Activated T-helper 17 cell treated with anti-CD3 and anti-CD28 coated beads, Interleukin-2, amount 50 U/mL, for 72 hours (primary cell): ENCODE measurements around the gene GPS2. TPM values are rescaled to one million over a fixed set of nuclear protein-coding genes. Genes with fewer than 3 reads are reported as not detected.
A peak's percentile ranks its signal among the peaks of the same experiment; 100 is the strongest.

Experiments used
- ATAC-seq: fragments of 150-1000 bp; cut with Tn5 transposase; replicated peaks from 2 replicates; pipeline ENCODE4 v1.10.0; 2021; ENCODE audit warnings: mild to moderate bottlenecking, moderate library complexity
- H3K27ac Mint-ChIP-seq: one replicate; pipeline ENCODE4 v1.8.0; 2022; ENCODE audit warnings: mixed read lengths
- H3K27me3 Mint-ChIP-seq: one replicate; pipeline ENCODE4 v1.8.0; 2022; ENCODE audit warnings: mixed read lengths
- H3K36me3 Mint-ChIP-seq: one replicate; pipeline ENCODE4 v1.8.0; 2022; ENCODE audit warnings: low read depth, mild to moderate bottlenecking, mixed read lengths
- H3K4me1 Mint-ChIP-seq: one replicate; pipeline ENCODE4 v1.8.0; 2022; ENCODE audit warnings: mixed read lengths
- H3K4me3 Mint-ChIP-seq: one replicate; pipeline ENCODE4 v1.8.0; 2022; ENCODE audit warnings: mild to moderate bottlenecking, mixed read lengths
- H3K9me3 Mint-ChIP-seq: one replicate; pipeline ENCODE4 v1.8.0; 2022; ENCODE audit warnings: mixed read lengths
- total RNA-seq, 2 donors: library from RNA; stranded (reverse); gene quantifications; one replicate each; pipeline ENCODE4 v1.2.3, GENCODE V29; 2022

GPS2 gene
- total RNA-seq, 2 donors from 2014 or later: 38.3 to 65.6 TPM

DNA sequence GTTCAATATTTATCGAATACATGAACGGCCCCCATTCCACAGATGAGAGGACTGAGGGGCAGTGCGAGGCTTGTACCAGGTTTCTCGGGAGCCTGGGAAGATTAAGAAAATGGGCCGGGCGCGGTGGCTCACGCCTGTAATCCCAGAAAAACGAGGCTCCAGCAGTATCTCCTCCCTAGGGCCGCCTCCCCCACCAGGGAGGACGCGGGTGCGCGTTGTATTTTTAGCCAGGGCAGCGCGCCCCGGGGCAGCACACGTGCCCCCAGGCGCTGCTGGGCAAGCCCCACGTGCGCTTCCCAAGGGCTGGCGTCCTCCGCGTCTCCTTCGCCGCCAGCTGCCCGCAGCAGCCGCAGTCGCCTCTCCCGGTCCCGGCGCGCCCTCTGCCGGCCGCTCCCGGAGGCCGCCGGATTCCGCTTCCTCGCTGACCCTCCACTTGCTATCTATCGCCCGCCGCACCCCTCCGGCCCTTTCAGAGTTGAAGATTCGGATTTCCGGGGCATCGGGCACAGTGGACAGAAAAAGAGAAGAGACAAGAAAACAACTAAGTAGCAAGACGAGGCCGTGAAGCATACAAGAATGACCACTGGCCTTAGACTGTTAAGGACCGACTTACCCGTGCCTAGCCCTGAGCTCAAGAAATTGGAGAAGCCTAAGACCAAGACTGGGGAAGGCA, 18.8 kb downstream of the GPS2 start:
- H3K4me3 Mint-ChIP-seq: peak overlapping the region; percentile 80
- peaks cover 5% of the 10 kb centered on the region for H3K4me1 Mint-ChIP-seq
- H3K27ac Mint-ChIP-seq: no peak overlapping the region
- no peaks in the 10 kb centered on the region for H3K36me3 Mint-ChIP-seq
- H3K27me3 Mint-ChIP-seq: peaks cover 16% of the 10 kb centered on the region
- ATAC-seq: peak; percentile 76
- no peaks in the 10 kb centered on the region for H3K9me3 Mint-ChIP-seq

DNA sequence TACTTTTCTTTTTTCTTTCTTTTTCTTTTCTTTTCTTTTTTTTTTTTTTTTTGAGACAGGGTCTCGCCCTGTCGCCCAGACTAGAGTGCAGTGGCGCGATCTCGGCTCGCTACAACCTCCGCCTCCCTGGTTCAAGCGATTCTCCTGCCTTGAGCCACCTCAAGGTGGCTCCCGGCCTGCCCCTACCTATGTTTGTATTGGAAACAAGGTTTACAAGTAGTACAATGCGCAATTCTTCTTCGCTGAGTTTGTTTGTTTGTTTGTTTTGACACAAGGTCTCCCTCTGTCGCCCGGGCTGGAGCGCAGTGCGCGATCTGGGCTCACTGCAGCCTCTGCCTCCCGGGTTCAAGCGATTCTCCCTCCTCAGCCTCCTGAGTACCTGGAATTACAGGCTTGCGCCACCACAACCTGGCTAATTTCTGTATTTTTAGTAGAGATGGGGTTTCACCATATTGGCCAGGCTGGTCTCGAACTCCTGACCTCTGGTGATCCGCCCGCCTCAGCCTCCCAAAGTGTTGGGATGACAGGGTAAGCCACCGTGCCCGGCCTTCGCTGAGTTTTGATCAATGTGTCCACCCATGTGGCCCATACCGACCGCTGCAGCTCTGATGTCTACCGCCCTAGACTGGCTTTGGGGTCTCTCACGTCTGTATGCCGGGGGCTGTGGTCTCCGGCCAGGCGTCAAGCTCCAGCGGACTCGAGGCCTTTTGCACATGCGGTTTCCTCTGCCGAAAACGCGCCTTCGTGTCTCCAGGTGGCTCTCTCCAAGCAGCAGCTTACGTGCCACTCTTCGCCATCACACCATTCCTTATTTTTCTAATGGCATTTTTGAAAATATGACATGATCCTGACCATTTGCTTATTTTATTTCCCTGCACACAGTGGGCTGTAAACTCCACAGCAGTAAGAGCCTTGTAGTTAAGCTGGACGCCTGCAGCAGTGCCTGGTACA, 19.7 kb downstream of the GPS2 start:
- peaks cover 5% of the 10 kb centered on the region for H3K4me1 Mint-ChIP-seq
- ATAC-seq: no peak
- peaks cover 16% of the 10 kb centered on the region for H3K27me3 Mint-ChIP-seq
- H3K9me3 Mint-ChIP-seq: no peaks in the 10 kb centered on the region
- H3K36me3 Mint-ChIP-seq: no peaks in the 10 kb centered on the region
- no peak overlapping the region for H3K27ac Mint-ChIP-seq
- H3K4me3 Mint-ChIP-seq: peak overlapping the region; percentile 80

DNA sequence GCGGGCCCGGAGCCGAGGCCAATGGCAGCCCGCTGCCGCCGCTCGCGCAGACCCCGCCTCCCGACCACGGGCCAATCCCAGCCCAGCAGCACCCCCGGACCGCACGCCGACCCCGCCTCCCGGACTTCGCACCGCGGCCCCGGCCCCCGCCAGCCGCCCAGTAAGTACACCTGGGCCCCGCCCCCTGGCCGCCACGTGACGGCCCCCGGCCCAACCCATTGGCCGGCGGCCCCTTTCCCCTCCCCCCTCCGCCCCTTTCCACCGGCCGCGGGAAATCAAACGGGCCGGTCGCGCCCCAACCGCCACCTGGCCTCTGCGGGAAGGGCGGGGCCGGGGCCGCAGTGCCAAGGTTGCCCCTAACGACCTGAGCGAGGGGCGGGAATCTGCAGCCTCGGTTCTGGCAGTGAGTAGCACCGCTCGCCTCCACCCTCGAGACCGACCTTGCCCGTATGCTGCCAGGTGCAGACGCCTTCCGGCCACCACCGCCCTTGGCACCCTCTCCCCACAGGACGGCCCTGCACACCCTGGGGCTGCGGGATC, 20.5 kb downstream of the GPS2 start, which contains the start of gene YBX2:
YBX2 (minus strand) TSS at position 26 of the 540 bp plus-strand sequence. CDS start 139 bp downstream, outside the sequence.
- peak; percentile 77 for ATAC-seq
- Mint-ChIP-seq H3K36me3 (no peaks in the 10 kb centered on the region), H3K9me3 (no peaks in the 10 kb centered on the region), H3K27me3 (peaks cover 16% of the 10 kb centered on the region), H3K4me3 (peak within 1 kb of the TSS; percentile 80), H3K27ac (no peak within 1 kb of the TSS), H3K4me1 (peaks cover 5% of the 10 kb centered on the region)

DNA sequence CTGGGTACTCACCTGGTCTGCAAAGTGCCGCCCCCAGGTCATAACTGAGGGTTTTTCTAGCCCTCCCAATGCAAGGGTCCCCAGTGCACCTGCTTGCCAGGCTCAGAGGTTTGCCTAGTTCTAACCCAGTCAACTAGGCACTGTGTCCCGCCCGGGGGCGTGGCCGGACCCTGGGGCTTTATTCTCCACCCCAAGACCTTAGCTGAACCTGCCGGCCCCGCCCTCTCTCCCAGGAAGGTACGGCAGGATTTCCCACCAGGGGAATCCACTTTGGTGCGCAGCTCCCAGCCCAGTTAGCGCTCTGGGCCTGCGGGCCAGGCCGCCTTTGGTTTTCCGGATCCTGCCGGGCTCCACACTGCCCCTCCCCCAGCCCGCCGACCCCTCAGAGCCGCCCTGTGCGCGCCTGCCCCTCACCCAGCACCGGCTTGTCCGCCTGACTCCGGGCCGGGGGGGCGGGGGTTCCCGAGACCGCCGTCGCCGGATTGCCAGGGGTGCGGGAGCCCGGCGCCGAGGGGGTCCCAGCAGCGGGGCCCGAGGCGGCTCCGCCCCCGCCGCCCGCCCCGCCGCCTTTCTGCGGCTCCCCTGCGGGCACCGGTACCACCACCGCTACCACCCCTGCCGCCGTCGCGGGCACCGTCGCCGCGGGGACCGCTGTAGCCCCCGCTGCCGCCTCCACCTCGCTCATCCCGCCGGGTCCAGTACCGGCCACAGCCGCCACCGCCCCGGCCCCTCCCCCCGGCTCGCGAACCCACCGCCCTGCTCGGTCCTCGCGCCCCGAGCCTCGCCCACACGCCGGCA, 21.1 kb downstream of the GPS2 start:
- H3K27ac Mint-ChIP-seq: no peak overlapping the region
- ATAC-seq: no peak

DNA sequence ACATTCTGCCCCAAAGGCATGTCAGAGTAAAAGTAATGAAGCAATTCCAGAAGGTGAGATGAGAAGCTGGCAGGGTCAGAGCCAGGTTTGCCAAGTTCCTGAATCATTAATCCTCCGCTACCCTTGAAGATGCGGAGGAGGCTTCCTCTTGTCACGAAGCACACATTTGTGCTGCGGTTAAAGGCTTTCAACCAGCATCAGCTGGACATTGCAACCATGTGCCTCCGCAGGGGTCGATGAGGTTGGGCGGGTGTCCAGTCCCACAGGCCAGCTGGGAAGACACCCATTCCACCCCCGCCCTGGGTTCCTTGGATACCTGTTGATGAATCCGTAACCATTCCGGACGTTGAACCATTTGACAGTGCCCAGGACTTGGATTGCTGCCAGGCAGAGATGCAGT, 22.0 kb downstream of the GPS2 start:
- Mint-ChIP-seq H3K27ac (no peak overlapping the region), H3K27me3 (peaks cover 16% of the 10 kb centered on the region), H3K9me3 (no peaks in the 10 kb centered on the region), H3K4me3 (peak overlapping the region; percentile 41), H3K4me1 (peaks cover 5% of the 10 kb centered on the region), H3K36me3 (no peaks in the 10 kb centered on the region)
- ATAC-seq: no peak

More for the DNA sequence above, 21.1 kb downstream of the GPS2 start:
- Mint-ChIP-seq H3K9me3 (no peaks in the 10 kb centered on the region), H3K4me3 (peak overlapping the region; percentile 41), H3K4me1 (peaks cover 5% of the 10 kb centered on the region), H3K27me3 (peaks cover 16% of the 10 kb centered on the region), H3K36me3 (no peaks in the 10 kb centered on the region)

DNA sequence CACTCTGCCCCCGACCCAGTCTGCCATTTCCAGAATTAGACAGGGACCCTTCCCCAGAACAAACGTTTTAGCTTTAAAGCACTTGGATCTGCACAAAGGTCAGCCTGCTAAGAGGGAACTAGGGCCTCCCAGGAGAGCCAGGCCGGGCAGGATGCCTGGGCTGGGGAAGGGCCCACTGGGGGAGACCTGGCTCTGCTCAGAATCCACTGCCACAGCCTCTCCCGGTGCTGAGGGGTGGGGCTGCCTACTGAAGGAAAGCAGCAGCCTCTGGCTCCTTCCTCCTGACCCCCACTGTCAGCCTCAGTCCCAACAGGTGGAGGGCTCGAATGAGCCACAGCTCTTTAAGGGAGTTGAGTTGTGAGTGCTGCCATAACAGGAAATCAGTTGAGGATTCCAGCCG, 22.4 kb downstream of the GPS2 start:
- Mint-ChIP-seq H3K36me3 (no peaks in the 10 kb centered on the region), H3K4me3 (no peak overlapping the region), H3K27me3 (peaks cover 16% of the 10 kb centered on the region), H3K27ac (no peak overlapping the region), H3K9me3 (no peaks in the 10 kb centered on the region), H3K4me1 (peaks cover 5% of the 10 kb centered on the region)
- ATAC-seq: no peak

DNA sequence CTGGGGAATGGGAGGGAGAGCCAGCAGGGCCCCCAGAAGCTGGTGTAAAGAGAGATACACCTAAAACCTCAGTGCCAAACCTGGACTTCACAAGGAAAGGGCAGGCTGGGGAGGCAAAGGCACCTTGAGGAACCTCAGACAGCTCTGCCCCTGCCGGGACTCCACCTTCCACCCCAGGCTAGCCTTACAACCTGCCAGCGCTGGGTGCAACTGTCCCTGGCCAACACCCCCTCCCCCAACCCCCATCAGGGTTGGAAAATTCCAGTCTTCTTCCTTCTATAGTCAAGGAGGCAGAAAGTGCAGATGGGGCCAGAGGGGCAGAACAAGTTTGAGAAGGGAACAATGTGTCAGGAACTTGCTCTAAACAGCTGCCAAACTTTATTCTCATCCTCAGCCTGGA, 23.0 kb downstream of the GPS2 start:
- Mint-ChIP-seq H3K4me3 (no peak overlapping the region), H3K27ac (no peak overlapping the region), H3K27me3 (peaks cover 16% of the 10 kb centered on the region), H3K36me3 (no peaks in the 10 kb centered on the region), H3K9me3 (no peaks in the 10 kb centered on the region), H3K4me1 (peaks cover 5% of the 10 kb centered on the region)
- no peak for ATAC-seq

DNA sequence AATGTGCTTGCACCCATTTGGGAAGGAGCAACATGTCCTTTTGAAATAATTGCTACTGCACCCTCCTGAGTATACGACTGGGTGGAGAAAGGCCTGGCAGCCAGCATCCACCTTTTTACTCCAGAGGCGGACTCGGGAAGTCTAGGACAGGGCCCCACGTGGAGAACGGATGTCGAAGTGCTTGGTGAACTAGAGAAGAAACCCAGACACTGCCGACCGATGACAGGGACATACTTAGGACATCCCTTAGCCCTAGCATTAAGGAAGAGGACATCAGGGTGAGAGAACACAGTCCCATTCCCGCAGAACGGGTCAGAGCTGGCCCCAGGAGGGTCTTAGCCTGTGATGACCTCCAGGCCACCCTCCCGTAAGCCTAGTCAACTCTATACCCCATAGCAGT, 24.5 kb downstream of the GPS2 start:
- H3K4me3 Mint-ChIP-seq: no peak overlapping the region
- H3K27me3 Mint-ChIP-seq: peaks cover 17% of the 10 kb centered on the region

DNA sequence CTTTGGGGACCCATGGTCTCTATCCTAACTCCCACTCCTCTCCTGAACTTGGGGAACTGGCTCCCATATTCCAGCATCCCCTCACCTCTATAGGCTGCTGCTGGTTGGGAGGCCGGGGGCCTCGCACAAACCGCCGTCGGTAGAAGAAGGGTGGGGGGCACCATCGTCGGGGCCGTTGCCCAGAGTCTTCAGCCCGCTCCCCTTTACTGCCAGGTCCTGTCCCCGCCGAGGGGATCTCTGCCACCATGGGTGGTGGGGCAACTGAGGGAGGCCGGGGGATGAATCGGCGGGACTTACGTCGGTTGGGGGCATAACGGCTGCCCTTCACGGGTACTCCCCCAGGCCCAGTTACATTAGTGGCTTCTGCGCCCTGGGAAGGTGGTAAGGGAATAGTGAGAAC, 25.0 kb downstream of the GPS2 start:
- peaks cover 3% of the 10 kb centered on the region for H3K4me1 Mint-ChIP-seq

More for the DNA sequence above, 24.5 kb downstream of the GPS2 start:
- Mint-ChIP-seq H3K4me1 (peaks cover 5% of the 10 kb centered on the region), H3K9me3 (no peaks in the 10 kb centered on the region), H3K27ac (no peak overlapping the region), H3K36me3 (no peaks in the 10 kb centered on the region)
- no peak for ATAC-seq

DNA sequence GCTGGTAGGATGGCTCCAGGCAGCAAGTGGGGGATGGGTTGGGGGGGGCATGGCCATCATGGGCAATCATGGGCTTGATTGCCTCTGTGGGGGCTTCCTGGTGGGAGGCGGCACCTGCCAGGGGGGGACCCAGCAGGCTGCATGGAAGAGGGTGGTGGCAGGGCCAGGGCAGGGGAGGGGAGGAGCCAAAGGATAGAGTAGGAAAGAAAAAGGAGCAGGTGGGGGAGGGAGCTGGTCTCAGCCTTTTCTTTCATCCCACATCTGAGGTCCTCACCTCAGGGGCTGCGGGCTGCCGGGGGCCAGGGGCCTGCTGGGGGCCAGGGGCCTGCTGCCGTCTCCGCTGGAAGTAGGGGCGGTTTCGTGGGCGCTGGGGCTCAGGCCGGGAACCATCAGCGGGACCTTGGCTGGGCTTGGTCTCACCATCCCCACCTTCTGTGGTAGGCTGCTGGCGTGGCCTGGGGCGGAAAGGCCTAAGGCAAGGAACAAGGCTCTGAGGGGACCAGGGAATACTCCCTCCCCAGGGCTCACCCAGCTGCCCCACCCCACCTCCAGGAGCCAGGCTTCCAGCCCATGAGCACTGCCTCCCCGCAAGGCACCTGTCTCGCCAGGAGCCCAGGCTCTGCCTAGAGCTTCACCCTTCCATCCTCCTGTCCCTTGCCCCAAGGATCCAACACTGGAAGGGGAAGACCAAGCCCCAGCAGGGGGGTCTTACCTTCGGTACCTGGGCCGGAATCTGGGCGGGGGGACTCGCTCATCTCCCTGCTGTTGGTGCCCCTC, 25.7 kb downstream of the GPS2 start:
- H3K36me3 Mint-ChIP-seq: no peaks in the 10 kb centered on the region
- H3K27ac Mint-ChIP-seq: no peak overlapping the region
- H3K4me1 Mint-ChIP-seq: no peaks in the 10 kb centered on the region
- H3K27me3 Mint-ChIP-seq: peaks cover 12% of the 10 kb centered on the region
- H3K4me3 Mint-ChIP-seq: no peak overlapping the region
- H3K9me3 Mint-ChIP-seq: no peaks in the 10 kb centered on the region
- ATAC-seq: no peak

More for the DNA sequence above, 25.0 kb downstream of the GPS2 start:
- Mint-ChIP-seq H3K36me3 (no peaks in the 10 kb centered on the region), H3K4me3 (no peak overlapping the region), H3K9me3 (no peaks in the 10 kb centered on the region), H3K27me3 (peaks cover 15% of the 10 kb centered on the region), H3K27ac (no peak overlapping the region)
- ATAC-seq: no peak

DNA sequence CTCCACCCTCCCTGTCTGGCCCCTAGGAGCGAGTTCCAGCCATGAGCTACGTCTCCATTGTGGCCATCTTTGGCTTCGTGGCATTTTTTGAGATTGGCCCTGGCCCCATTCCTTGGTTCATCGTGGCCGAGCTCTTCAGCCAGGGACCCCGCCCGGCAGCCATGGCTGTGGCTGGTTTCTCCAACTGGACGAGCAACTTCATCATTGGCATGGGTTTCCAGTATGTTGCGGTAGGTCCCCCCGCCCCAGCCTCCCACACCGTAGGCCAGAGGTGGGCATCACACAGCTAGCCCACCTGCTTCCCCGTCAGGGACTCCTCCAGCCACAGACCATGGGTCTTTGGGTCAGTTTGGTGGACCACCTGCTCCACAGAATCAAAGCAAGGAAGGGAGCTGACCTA, 29.5 kb downstream of the GPS2 start:
- H3K27me3 Mint-ChIP-seq: peaks cover 22% of the 10 kb centered on the region
- H3K4me3 Mint-ChIP-seq: no peak overlapping the region
- H3K27ac Mint-ChIP-seq: no peak overlapping the region
- no peak for ATAC-seq
- no peaks in the 10 kb centered on the region for H3K36me3 Mint-ChIP-seq
- no peaks in the 10 kb centered on the region for H3K9me3 Mint-ChIP-seq
- no peaks in the 10 kb centered on the region for H3K4me1 Mint-ChIP-seq

DNA sequence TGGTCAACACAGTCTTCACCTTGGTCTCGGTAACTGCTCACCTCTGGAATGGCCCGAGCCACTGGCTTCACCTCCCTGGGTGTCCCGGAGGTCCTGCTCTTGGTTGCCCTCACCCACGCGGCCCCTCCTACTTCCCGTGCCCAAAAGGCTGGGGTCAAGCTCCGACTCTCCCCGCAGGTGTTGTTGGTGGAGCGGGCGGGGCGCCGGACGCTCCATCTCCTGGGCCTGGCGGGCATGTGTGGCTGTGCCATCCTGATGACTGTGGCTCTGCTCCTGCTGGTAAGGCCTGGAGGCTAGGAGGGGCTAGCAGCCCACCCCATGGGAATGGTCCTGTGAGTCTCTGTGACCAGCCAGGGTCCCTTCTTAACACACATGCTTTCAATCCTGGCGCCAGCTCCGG, 30.2 kb downstream of the GPS2 start:
- Mint-ChIP-seq H3K27me3 (peaks cover 22% of the 10 kb centered on the region), H3K27ac (no peak overlapping the region), H3K4me3 (no peak overlapping the region), H3K4me1 (peaks cover 6% of the 10 kb centered on the region), H3K36me3 (no peaks in the 10 kb centered on the region), H3K9me3 (no peaks in the 10 kb centered on the region)
- ATAC-seq: no peak

DNA sequence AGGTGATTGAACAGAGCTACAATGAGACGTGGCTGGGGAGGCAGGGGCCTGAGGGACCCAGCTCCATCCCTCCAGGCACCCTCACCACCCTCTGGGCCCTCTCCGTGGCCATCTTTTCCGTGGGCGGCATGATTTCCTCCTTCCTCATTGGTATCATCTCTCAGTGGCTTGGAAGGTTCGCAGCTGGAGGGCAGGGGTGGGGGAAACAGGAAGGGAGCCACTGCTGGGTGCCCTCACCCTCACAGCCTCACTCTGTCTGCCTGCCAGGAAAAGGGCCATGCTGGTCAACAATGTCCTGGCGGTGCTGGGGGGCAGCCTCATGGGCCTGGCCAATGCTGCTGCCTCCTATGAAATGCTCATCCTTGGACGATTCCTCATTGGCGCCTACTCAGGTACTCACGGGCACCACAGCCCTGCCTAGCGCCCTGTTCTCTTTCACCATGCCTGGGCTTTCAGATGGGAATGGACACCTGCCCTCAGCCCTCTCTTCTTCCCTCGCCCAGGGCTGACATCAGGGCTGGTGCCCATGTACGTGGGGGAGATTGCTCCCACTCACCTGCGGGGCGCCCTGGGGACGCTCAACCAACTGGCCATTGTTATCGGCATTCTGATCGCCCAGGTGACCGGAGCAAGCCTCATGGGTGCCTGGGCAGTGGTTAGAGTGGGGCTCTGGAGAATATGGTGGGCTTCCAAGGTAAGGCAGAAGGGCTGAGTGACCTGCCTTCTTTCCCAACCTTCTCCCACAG, 31.5 kb downstream of the GPS2 start:
- Mint-ChIP-seq H3K9me3 (no peaks in the 10 kb centered on the region), H3K27ac (no peak overlapping the region), H3K27me3 (peaks cover 22% of the 10 kb centered on the region), H3K4me3 (peak overlapping the region; percentile 27), H3K36me3 (no peaks in the 10 kb centered on the region), H3K4me1 (peaks cover 6% of the 10 kb centered on the region)
- no peak for ATAC-seq
